T1000 (cell line): ENCODE measurements around the gene BLTP3A.
"Not testable (repeated sequence)": the region's sequence is repeated elsewhere in the genome, so short reads cannot be mapped to it uniquely, and the experiment has no call there.

Source experiments
- DNase-seq: peaks from one replicate; lab custom pipeline; 2025; ENCODE audit warnings: mixed read lengths; lab: John Stamatoyannopoulos, UW

BLTP3A gene

DNA sequence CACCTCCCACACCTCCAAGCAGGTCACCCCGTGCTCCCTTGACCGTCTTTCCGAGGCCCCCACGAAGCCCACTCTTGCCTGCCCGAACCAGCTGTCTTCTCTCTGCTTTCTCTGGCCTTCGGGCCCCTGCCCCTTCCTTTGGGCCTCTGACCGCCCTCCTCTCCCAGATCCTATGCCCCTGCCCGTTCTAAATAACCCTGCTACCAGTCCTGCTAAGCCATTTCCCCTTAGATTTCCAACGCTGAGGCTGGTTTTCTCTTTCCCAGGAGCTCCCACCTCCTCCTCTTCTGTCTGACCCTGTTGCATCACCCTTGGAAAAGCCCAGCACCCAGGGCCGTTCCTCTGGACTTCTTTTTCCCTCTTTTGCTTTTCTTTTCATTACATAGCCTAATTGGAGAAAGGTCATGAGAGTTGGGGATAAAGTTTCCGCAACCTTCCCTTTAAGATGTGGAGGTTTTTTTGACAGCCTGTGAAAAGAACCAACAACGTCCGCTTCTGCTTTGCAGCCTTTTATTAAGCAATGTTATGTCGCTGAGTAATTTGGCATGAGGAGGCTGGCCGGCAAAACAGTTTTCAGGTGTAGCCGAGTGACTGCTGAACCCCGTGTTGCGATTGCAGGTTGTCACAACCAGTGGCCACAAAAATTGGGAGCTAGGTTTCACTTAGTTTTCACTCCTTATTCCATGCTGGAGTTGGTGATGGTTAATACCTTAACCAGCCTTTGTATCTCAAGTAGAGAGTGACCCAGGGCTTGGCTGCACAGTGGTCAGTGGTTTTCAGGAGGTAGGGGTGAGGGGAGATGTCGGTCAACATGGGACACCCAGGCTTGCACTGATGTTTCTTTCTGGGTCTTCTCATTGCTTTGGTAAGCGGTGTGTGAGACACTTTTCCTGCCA is 970 bp downstream of the BLTP3A start:
- no peak for DNase-seq

DNA sequence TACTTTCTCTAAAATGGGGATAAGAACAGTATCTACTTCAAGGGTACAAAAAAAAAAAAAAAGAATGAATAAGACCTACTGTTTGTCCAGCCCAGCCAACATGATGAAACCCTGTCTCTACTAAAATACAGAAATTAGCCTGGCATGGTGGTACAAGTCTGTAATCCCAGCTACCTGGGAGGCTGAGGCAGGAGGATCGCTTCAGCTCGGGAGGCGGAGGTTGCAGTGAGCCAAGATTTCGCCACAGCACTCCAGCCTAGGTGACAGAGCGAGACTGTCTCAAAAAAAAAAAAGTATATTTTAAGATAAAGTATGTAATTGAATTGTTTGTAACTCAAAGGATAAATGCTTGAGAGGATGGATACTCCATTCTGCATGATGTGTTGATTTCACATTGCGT is 2.0 kb downstream of the BLTP3A start:
- no peak for DNase-seq

DNA sequence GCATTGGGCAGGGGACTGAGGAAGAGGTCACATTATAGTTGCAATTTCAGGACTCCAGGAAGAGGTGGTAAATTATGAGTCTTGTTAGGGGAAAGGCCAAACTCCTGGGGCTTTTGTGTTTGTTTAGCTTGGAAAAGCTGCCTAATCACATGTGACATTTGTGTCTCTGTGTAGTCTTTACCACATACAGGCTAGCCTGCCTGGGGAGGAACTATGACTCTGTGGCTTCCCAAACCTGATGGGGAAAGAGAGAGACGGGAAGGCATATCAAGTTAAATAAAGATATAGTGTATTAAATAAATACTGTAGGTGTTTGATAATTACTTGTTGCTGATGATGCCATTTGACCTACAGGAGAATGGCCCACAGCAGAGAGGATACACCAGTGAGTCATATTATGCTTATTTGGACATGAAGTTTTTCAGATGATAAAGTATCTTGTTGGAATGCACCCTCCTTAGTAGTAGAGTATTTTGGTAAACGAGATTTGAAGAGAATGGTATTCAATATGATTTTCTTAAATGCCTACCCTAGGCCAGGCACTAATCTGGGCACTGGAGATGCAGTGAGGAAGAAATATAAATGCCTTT is 4.0 kb downstream of the BLTP3A start:
- no peak for DNase-seq

DNA sequence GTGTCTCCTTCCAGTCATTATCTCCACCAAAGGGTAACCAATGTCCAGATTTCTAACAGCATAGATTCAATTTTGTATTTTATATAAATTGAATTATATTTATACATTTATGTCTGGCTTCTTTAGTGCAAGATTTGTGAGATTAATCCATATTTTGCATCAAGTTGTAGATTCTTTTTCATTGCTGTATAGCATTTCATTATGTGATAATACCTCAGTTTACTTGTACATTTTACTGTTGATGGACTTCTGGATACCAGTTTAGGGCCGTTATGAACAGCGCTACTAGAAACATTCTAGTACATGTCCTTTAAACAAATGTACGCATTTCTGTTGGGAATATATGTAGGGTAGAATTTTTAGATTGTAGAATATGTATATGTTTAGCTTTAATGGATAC is 6.2 kb downstream of the BLTP3A start:
- DNase-seq = no peak

DNA sequence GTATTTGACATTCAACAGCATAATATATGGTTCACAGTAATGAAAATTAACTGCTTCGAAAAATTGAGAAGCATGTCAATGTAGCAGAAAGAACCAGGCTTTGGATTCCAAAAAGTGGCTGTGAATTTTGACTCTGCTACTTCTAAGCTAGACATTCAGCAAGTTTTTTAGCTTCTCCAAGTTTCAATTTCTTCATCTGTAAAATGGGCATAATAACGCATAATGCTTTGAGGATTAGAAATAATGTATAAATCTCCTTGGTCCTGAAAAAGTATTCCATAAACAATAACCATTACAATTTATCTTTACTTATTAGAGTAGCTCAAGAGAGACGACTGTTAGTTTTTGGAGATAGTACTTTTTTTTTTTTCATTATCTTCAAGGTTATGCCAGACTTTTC is 7.7 kb downstream of the BLTP3A start:
- no peak for DNase-seq

DNA sequence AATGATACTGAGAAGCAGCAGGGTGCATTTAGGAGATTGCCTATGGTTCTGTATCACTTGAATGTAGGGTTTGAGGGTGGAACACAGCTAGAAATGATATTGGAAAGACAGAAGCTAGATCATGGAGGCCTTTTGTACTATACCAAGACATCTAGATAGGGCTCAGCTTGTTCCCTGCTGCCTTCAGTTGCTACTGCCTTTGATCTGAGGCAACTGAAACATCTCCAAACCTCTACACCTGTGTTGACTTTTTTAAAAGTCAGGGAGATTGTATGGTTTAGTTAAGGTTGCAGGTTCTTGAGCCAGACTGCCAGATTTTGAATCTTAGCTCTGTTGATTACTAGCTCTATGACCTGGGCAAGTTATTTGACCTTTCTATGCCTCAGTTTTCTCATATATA is 12.7 kb downstream of the BLTP3A start:
- DNase-seq = no peak

DNA sequence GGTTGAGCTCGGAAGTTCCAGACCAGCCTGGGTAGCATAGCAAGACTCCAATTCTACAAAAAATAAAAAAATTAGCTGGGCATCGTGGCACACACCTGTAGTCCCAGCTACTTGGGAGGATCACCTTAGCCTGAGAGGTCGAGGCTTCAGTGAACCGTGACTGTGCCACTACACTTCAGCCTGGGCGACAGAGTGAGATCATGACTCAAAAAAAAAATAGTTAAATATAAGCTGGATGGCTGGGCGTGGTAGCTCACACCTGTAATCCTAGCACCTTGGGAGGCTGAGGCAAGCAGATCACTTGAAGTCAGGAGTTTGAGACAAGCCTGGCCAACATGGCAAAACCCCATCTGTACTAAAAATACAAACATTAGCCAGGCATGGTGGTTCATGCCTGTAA is 13.2 kb downstream of the BLTP3A start:
- not testable (repeated sequence) for DNase-seq

DNA sequence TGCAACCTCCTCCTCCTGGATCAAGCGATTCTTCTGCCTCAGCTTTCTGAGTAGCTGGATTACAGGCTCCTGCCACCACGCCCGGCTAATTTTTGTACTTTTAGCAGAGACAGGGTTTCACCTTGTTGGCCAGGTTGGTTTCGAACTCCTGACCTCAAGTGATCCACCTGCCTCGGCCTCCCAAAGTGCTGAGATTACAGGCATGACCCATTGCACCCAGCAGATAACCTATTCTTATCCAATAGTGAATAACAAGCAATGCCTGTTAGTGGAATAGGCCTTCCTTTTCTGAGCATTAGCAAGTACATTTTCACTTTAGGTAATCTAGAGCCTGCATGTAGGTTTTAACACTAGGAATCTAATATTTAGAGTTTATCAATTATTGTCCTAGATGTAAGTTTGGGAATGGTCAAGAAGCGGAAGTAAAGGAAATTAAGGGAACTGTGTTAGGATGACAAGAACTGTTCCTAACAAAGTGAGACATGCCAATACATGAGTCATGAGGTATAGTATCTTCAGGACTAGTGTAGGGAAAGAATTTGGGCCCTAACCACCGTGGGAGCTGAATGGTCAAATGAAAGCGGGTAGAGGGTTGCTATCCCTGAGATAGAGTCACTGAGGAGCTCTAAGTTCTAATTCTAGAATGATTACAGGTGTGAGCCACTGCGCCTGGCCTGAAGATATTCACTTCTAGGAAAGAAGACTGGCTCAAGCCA is 15.0 kb downstream of the BLTP3A start:
- no peak for DNase-seq

DNA sequence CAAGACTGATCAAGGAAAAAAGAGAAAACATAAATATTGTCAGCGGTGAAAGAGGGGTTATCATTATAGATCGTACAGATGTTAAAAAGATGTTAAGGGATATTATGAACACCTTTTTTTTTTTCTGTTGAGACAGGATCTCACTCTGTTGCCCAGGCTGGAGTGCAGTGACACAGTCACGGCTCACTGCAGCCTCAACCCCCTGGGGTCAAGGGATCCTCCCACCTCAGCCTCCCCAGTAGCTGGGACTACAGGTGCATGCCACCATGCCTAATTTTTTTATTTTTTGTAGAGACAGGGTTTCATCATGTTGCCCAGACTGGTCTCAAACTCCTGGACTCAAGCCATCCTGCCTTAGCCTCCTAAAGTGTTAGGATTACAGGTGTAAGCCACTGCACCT is 16.6 kb downstream of the BLTP3A start:
- DNase-seq = not testable (repeated sequence)

DNA sequence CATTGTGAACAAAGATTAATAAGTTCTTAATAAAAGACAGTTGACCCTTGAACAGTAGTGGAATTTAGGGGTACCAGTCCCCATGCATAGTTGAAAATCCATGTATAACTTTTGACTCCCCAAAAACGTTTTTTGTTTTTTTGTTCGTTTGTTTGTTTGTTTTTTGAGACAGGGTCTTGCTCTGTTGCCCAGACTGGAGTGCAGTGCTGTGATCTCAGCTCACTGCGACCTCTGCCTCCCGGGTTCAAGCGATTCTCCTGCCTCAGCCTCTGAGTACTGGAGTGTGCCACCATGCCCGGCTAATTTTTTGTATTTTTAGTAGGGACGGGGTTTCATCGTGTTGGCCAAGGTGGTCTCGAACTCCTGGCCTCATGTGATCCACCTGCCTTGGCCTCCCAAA is 17.5 kb downstream of the BLTP3A start:
- DNase-seq = not testable (repeated sequence)

DNA sequence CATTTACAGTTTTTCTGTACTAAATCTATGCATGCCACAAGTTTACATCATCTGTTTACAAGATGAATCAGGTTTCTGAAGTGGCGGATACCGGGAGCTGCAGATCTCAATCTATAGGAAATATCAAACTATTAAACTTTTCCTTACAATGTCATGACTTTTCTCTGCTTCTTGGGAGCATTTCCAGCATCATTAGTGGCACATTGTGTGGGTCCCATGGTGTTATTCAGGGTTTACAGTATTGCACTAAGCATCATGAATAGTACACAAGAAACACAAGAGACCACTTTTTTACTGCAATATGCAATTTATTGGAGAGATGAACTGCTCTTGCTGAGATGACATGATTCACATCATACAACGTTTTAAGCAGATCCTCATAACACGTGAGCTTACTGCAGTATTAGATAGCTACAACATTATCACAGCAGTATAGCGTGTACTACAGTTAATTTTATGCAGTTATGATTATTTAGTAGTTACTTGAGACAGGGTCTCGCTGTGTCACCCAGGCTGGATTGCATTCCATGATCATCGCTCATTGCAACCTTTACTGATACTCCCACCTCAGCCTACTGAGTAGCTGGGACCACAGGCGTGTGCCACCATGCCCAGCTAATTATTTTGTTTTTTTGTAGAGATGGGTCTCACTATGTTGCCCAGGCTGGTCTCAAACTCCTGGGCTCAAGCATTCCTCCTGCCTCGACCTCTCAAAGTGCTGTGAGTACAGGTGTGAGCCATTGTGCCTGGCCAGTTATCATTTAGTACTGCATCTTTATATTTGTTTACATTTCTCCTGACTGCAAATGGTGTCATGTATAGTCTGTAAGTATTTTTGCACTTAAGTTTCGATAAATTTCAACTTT is 18.4 kb downstream of the BLTP3A start:
- no peak for DNase-seq

DNA sequence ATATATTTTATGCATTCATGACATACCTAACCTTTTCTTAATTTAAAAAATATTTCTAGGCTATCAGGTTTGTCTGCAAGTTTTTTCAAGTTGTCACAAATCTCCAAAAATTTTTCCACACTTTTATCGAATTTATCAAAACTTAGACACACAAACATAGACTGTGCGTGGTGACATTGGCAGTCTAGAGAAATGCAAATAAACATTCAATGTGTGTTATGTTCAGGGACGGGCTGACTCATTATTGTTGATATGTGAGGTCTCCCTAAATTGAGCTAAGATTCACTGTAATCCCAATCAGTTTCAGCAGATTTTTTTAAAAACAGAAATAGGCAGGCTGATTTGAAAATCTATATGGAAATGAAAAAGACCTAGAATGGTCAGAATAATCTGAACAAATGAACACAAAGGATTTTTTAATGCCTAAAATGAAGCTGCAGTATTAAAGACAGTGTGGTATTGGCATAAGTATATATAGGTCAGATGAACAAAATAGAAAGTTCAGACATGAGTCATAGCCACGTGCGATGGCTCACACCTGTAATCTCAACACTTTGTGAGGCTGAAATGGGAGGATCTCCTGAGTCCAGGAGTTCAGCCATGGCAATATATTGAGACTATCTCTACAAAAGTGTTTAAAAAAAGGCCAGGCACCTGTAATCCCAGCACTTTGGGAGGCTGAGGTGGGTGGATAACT is 19.2 kb downstream of the BLTP3A start:
- no peak for DNase-seq

DNA sequence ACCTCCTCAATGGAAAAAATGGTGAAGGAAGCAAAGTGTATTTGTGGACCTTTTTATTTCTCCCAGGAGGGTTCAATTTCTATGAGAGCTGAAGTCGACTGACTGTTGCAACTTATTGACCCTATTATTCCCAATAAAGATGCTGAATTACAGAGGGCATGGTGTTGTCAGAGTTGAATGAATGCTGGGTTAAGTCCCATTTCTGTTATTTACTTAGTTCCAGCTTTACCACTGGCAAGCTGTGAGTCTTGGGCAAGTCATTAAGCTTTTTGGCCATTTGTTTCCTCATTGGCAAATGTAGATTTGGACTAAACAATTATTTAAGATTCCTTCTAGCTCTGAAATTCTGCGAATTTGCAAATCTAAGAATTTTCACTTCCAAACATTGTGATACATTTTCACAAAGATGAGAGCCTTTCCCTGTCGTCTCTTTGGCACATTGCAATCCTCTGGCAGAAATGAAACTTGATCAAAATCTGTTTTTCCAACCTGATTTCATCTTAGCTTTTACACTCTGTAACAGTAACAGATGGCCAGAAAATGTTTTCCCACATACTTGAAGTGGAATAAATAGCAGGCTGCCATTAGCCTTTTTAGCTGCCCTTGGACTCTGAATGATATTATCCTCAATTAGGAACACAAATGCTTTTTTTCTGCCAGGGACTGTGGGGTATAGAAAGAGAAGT is 21.3 kb downstream of the BLTP3A start:
- DNase-seq = no peak

DNA sequence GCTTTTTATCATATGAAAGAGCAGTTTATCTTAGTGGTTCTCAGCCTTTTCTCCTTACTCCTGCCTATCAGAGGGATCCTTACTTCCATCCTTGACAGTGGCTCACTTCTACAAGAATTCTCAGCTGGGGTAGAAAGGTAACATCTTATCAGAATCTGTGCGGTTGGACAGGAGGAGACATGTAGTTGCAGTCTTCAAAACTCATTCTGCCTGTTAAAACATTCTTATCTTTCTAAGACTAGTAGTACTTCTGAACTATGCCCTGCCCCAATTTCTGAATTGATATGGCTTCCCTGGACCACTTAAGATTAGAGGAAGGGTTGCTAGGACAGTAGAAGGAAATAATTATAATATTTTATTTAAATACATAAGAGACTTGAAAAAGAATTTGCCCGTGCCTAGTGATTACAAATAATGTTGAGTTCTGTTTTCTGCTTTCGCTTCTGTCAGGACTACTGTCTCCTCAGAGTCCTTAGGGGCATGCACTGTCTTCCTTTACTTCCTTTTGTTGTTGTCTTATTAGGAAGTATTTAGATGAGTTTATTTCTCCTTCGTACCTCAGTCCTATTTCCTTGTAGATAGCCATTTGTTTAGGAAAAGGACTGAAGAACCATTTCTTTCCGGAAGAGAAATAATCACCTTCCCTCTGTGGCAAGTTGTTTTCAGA is 24.9 kb downstream of the BLTP3A start:
- no peak for DNase-seq

DNA sequence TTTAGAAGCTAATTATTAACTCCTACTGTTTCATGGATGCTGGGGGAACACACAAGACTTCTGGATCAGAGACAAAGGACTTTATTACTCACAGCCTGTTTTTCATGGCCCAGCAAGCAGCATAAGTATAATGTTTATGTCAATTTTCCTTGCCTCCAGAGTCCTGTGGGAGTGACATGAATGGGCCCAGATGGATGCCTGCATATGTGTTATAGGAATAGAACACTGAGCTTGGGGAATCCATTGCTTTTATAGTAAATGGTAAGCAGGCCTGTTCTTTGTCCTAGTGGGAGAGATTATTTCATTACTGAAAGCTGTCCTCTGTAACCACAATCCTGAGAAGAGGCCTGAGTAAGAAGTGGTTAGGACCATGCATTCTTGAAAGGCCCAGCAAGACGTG is 25.6 kb downstream of the BLTP3A start:
- no peak for DNase-seq

DNA sequence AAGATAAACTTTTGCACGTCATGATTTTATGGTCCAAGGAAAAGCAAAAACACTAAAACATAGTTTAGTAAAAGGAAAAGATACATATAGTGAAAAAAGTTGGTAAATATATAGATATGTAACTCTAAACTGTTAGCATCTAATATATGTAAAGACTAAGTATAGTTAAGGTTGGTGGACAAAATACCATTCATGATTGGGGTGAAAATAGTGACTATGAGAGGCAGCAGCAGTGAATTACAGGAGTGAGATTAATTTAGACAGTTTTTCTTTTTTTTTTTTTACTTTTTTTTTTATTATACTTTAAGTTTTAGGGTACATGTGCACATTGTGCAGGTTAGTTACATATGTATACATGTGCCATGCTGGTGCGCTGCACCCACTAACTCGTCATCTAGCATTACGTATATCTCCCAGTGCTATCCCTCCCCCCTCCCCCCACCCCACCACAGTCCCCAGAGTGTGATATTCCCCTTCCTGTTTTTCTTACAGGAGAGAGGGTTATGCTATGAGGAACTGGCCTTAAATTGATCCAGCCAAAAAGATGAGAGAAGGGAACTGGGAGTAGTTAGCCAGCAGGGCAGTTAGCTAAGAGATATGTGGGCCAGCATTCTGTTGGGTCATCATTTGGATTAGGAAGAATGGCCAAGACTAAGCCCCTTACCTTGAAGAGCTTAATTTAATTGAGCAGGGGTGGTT is 27.1 kb downstream of the BLTP3A start:
- not testable (repeated sequence) for DNase-seq

DNA sequence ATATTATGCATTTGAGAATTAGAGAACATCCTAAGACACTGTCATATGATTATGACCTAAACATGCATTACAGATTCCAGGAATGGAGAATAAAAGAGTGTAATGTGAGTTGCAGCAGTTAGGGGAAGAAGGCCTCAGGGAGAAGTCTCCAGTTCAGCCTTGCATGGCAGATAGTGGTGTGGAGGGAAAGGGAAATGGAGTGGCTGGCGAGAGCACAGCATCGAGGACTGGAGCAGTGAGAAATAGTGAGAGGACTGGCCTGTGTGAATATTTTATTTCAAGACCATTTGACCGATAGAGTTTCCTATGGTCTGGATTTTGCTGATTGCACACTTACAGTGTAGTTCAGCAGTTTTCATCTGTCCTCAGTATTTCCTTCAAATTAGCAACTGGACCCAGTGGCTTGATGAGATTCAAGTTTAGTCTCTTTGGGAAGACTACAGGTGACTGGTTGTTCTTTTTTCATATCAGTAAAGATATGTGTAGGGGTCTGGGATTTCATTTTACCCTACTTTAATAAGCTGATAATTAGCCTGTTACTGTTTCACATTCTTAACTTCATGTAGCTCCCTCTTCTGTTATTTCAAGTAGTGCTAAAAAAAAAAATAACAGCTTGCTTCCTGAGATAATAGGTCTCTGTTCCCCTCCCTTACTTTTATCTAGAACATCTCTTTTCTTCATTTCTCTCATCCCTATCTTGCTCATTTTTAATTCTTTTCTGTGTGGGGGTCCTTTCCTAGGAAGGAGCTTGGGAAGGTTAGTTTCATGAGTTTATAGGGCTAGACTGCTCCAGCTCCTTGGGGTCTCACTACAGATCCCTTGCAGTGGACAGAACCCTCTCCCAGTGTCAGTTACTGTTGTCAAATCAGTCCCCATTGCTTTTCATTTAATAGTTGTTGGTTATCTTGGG is 27.9 kb downstream of the BLTP3A start:
- DNase-seq = no peak

DNA sequence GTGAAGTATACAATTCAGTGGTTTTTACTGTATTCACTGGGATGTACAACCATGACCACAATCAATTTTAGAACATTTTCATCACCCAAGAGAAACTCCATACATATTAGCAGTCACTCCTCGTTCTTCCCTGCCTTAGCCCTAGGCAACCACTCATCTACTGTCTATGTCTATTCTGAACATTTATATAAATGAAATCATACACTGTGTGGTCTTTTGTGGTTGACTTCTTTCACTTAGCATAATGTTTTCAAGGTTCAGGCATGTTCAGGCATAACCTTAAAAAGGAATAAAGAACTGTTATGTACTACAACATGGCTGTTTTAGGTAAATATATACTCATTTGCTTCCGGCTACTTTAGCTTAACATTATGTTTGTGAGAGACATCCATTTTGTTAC is 37.3 kb downstream of the BLTP3A start:
- DNase-seq = no peak

DNA sequence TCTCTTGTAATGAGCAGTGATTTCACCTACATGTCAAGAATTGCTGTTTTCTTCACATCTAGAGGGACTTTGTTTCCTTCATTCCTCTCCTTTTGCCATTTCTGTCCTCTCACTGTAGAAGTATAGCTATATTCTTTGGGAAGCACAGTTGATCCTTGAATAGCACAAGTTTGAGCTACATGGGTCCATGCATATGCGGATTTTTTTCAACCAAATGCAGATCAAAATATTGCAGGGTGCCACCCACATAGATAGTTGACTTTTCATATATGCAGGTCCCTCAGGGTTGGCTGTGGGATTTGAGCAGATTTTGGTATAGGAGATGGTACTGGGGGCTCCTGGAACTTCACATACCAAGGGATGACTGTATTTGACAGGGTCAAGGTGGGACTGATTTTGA is 41.1 kb downstream of the BLTP3A start:
- no peak for DNase-seq
